ENCODE data around the gene RAB4B. TPM values are rescaled to one million over a fixed set of nuclear protein-coding genes. Genes with fewer than 3 reads are reported as not detected.
"Not testable (repeated sequence)": the region's sequence is repeated elsewhere in the genome, so short reads cannot be mapped to it uniquely, and the experiment has no call there.

The RAB4B gene
- total and polyA plus RNA-seq, 10 donors, result 36.8 to 95.3 (median 58.8) TPM

DNA sequence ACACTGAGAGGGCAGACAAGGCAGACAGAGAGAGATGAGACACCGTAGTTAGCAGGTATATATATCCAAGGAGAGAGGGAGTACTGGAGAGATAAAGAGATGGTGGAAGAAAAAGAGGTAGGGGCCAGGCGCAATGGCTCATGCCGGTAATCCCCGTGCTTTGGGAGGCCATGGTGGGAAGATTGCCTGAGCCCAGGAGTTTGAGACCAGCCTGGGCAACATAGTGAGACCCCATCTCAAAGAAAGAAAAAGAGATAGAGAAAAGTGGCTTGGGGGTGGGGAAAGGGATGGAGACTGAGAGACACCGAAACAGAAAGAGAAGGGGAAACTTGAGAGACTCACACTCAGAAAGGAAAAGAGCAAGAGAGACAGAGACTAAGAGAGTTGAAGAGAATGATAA is 2.5 kb downstream of the RAB4B start:
- H3K4me1 ChIP-seq, result peaks cover 10 to 48% (median 29%) of the 10 kb centered on the region in 6 donors
- H3K4me3 ChIP-seq, result no peak overlapping the region
- no peaks in the 10 kb centered on the region for H3K9me3 ChIP-seq
- 91 to 96% (median 95%) methylated on average over 5 of the region's 5 CpGs for WGBS, 5 donors
- peaks cover 0 to 57% (median 13%) of the 10 kb centered on the region in 6 donors for H3K36me3 ChIP-seq
- H3K27me3 ChIP-seq (replicated peaks in 1 of 7), result no peaks in the 10 kb centered on the region
- no peak for DNase-seq
- H3K27ac ChIP-seq, result no peak overlapping the region
- intact Hi-C loops (cut with DNase I; ENCODE audit: low total_unique reads), result no loop called here
- TF ChIP-seq POLR2A (IDR thresholded peaks at IDR 0.05) (no peak), POLR2AphosphoS5 (IDR thresholded peaks at IDR 0.05) (no peak)
- TF ChIP-seq, protein P1, sequence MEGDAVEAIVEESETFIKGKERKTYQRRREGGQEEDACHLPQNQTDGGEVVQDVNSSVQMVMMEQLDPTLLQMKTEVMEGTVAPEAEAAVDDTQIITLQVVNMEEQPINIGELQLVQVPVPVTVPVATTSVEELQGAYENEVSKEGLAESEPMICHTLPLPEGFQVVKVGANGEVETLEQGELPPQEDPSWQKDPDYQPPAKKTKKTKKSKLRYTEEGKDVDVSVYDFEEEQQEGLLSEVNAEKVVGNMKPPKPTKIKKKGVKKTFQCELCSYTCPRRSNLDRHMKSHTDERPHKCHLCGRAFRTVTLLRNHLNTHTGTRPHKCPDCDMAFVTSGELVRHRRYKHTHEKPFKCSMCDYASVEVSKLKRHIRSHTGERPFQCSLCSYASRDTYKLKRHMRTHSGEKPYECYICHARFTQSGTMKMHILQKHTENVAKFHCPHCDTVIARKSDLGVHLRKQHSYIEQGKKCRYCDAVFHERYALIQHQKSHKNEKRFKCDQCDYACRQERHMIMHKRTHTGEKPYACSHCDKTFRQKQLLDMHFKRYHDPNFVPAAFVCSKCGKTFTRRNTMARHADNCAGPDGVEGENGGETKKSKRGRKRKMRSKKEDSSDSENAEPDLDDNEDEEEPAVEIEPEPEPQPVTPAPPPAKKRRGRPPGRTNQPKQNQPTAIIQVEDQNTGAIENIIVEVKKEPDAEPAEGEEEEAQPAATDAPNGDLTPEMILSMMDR (IDR thresholded peaks at IDR 0.05 in 8 of 11, conservative IDR thresholded peaks at IDR 0.05 in 3 of 11), result no peak

DNA sequence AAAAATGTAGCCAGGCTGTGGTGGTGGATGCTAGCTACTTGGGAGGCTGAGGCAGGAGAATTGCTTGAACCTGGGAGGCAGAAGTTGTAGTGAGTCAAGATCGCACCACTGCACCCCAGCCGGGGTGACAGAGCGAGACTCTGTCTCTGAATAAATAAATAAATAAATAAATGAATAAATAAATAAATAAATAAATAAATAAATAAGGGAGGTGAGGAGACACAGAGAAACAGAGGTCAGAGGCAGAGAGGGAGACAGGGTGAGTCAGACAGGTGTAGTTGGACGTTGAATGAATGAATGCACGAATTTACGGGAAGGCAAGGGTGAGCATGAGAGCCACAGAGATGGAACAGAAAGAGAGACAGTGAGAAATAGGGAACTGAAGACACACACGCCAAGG is 3.1 kb downstream of the RAB4B start:
- Histone ChIP-seq H3K27ac (no peak overlapping the region), H3K36me3 (peaks cover 0 to 63% (median 13%) of the 10 kb centered on the region in 6 donors), H3K4me3 (no peak overlapping the region), H3K4me1 (peaks cover 10 to 42% (median 28%) of the 10 kb centered on the region in 6 donors), H3K9me3 (no peaks in the 10 kb centered on the region), H3K27me3 (replicated peaks in 1 of 7) (no peaks in the 10 kb centered on the region)
- DNase-seq, result no peak
- WGBS, 5 donors, result 87 to 95% (median 90%) methylated on average over 7 of the region's 7 CpGs
- intact Hi-C loops (cut with DNase I; ENCODE audit: low total_unique reads), result no loop called here
- no peak for TF ChIP-seq POLR2AphosphoS5 (IDR thresholded peaks at IDR 0.05)
- TF ChIP-seq, protein P1 (IDR thresholded peaks at IDR 0.05 in 8 of 11, conservative IDR thresholded peaks at IDR 0.05 in 3 of 11), result no peak

DNA sequence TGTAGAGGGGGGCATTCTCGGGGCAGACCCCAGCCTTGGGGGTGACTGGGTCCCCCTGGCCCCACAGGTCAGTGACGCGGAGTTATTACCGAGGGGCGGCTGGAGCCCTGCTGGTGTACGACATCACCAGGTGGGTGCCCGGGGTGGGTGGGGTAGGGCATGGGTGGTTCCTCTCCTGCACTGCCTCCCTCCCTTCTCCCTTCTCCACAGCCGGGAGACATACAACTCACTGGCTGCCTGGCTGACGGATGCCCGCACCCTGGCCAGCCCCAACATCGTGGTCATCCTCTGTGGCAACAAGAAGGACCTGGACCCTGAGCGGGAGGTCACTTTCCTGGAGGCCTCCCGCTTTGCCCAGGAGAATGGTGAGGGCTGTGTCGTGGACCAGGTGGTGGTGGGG is 5.7 kb downstream of the RAB4B start:
- no peak for DNase-seq
- peaks cover 4 to 27% (median 12%) of the 10 kb centered on the region in 6 donors for H3K4me1 ChIP-seq
- 89 to 96% (median 95%) methylated on average over 2 to 14 of the region's 14 CpGs for WGBS, 5 donors
- no peak for TF ChIP-seq POLR2A (IDR thresholded peaks at IDR 0.05)
- TF ChIP-seq, protein P1 (IDR thresholded peaks at IDR 0.05 in 8 of 11, conservative IDR thresholded peaks at IDR 0.05 in 3 of 11), result no peak
- TF ChIP-seq POLR2AphosphoS5 (IDR thresholded peaks at IDR 0.05), result no peak
- no peaks in the 10 kb centered on the region for H3K9me3 ChIP-seq
- no peaks in the 10 kb centered on the region for H3K27me3 ChIP-seq (replicated peaks in 1 of 7)
- H3K36me3 ChIP-seq, result peaks cover 0 to 89% (median 24%) of the 10 kb centered on the region in 6 donors
- H3K4me3 ChIP-seq, result no peak overlapping the region
- intact Hi-C loops (cut with DNase I; ENCODE audit: low total_unique reads), result no loop called here
- H3K27ac ChIP-seq, result no peak overlapping the region

DNA sequence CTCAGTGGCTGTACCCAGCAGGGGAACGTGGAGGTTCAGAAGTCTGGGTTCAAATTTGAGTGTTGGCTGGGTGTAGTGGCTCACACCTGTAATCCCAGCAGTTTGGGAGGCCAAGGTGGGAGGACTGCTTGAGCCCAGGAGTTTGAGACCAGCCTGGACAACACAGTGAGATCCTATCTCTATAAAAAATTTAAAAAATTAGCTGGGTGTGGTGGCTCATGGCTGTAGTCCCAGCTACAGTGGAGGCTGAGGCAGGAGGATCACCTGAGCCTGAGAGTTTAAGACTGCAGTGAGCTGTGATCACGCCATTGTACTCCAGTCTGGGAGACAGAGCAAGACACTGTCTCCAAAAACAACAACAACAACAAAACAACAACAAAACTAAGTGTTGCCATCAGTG is 6.1 kb downstream of the RAB4B start:
- H3K36me3 ChIP-seq, result peaks cover 0 to 93% (median 25%) of the 10 kb centered on the region in 6 donors
- DNase-seq; H3K27ac ChIP-seq; H3K9me3 ChIP-seq; H3K4me3 ChIP-seq; intact Hi-C loops (cut with DNase I; ENCODE audit: low total_unique reads); H3K27me3 ChIP-seq (replicated peaks in 1 of 7): not testable (repeated sequence)
- 95 to 98% (median 97%) methylated on average over 2 of the region's 2 CpGs for WGBS, 5 donors
- H3K4me1 ChIP-seq, result peaks cover 0 to 23% (median 8%) of the 10 kb centered on the region in 6 donors

DNA sequence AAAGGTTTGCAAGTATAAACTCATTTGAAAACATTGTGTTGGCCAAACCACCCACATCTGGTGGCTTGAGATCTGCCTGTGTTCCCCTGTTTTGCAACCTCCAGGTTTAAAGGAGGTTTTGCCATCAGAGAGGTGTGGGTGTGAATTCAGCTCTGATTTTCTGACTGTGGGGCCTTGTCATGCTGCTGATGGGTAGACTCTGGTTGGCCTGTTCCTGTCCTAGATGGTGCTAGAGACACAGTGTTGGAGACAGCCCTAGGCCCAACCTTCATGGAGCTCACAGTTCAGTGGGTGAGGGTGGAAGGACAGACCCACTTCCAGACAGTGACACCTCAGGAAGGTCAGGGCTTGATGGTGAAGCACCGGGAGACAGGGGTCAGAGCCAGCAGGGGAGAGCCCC is 7.5 kb downstream of the RAB4B start:
- Histone ChIP-seq H3K27me3 (replicated peaks in 1 of 7) (no peaks in the 10 kb centered on the region), H3K9me3 (no peaks in the 10 kb centered on the region), H3K36me3 (peaks cover 0 to 95% (median 30%) of the 10 kb centered on the region in 6 donors), H3K4me1 (peaks cover 0 to 9% (median 0%) of the 10 kb centered on the region in 6 donors), H3K27ac (peak overlapping the region in 1 of 8 donors; percentile 8), H3K4me3 (no peak overlapping the region)
- TF ChIP-seq POLR2A (IDR thresholded peaks at IDR 0.05), result no peak
- TF ChIP-seq, protein P1 (IDR thresholded peaks at IDR 0.05 in 8 of 11, conservative IDR thresholded peaks at IDR 0.05 in 3 of 11), result no peak
- no peak for TF ChIP-seq POLR2AphosphoS5 (IDR thresholded peaks at IDR 0.05)
- no peak for DNase-seq
- 50 to 88% (median 64%) methylated on average over 1 of the region's 1 CpG for WGBS, 5 donors
- intact Hi-C loops (cut with DNase I; ENCODE audit: low total_unique reads), result no loop called here
